HG02571 (cell line): Measurements from ENCODE around the gene GET4.
"Not testable (repeated sequence)": the region's sequence is repeated elsewhere in the genome, so short reads cannot be mapped to it uniquely, and the experiment has no call there.

Experiments
- ATAC-seq: cut with Tn5 transposase; IDR thresholded peaks from one replicate; pipeline ENCODE4 v1.9.1; 2021; ENCODE audit warnings: mild to moderate bottlenecking, moderate library complexity; ENCODE audit not compliant: unreplicated experiment

Gene GET4

DNA sequence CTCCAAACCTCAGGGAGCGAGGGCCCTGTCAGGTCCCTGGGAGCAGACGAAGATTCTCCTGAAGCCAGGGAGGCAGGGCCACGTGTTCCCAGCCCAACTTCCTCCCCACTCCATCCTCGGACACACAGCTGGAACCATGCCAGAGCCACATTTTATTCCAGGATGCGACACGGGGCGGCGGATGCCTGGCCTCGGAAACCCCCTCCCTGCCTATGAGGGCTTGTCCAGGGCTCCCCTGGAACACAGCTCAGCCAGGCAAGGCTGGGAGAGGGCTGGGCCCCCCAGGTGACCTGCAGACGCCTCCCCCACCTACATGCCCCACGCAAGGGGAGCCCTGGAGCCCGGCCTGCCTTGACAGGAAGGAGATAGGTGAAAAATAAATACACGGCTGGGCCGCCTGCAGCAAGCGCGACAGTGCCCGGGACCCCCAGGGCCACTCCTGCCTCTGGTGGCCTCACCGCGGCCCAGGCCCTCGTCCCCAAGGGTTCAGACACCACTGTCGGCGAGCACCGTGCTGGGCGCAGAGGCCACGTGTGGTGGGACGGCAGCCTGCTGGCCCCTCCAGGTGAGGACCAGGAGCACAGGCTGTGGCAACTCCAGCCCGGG lies 21.5 kb downstream of the GET4 start:
- no peak for ATAC-seq

DNA sequence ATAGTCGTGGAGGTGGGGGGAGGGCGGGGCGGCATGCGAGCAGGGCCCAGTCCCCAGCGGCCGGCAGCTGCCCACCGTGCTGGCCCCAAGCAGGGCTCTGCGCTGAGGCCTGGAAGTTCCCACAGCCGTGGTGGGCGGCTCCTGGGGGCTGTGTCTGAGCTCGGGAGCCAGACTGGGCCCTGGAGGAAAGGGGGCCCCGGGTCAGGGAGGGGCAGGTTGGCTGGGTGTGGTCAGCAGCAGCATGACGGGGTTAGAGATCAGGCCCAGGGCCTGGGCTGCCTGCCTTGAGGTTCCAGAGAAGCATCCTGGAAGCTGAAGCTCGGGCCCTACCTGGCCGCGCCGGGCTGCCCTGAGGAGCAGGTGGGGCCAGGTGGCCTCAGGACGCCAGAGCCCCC lies 22.1 kb downstream of the GET4 start:
- ATAC-seq = no peak

GRCh38 chr7:898855-899681 lies 22.7 kb downstream of the GET4 start:
- ATAC-seq = no peak

- ATAC-seq = no peak
Observed at GRCh38 chr7:899806-900205, 23.5 kb downstream of the GET4 start.

DNA sequence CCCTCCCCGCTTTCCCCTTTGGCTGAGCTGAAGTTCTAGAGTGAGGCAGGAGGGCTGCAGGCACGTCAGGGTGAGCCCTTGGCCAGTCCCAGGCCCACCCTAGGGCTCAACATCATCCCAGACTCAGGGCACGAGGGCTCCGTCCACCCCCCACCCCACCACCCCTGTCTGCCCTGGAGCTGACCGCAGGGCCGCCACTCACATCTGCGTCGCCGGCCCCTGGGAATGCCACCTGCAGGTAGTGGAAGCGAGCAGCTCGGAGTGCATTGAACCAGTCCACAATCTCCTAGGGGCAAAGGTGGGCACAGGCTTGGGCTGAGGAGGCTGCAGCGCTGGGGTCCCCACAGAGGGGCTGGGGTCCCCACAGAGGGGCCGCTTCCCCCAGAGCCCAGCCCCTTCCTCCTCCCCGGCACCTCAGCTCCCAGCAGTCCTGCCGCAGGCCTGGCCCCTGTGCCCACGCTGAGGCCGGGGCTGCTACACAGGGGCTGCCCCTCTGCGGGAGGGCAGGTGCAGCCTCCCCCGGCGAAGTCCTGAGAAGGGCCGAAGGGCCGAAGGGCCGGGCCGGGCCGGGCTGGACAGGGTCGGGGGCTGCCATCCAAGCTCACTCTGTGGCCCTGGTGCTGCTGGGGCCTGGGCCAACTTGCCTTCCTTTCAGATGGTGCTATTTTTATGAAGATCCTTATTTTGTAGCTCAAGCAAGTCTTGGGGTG lies 24.1 kb downstream of the GET4 start:
- ATAC-seq = no peak

DNA sequence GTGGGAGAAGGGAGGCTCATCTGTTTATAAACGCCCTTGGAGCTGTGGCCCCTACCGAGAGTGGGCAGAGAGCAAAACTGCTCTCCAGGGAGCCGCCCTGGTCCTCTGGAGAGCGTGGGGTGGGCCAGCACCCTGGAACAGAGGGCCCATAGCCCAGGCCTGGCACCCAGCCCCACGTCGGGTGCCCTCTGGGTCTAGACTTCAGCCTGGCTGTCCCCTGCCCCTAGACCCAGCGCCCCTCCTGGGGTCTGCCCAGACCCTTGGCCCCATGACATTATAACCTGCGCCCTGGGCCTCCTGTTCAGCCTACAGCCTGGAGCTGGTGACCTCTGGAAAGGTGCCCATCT lies 24.7 kb downstream of the GET4 start:
- no peak for ATAC-seq

DNA sequence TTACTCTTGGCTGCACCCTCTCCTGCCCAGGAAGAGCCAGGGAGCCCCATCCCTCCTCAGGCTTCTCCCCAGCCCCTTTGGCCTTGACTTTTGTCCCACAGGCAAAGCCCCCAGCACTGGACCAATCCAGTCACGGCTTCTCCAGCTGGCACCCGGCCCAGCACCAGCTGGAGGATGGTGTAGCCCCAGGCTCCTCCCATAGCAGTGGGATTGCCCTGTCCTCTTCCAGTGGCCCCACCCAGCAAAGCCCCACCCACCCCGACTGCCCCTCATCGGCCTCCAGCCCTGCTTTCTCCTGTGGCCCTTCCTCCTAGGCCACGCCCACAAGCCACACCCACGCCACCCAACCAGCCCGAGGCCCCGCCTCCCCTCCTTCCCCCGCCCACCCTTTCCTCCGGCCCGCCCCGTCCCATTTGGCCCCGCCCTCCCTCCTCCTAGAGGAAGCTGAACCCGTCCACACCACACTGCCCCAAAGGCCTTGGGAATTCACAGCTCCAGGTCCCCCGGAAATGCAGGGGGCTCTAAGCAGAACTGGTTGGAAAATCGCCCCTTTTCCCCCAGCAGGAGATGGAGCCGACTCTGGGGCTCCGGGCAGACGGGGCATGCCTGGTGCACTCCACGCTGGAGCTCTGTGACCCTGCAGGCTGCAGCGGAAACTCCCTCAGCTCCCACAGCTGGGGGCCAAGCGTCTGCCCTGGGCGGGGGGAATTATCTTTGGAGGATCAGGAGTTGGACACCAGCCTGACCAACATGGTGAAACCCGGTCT lies 25.2 kb downstream of the GET4 start:
- ATAC-seq = no peak

DNA sequence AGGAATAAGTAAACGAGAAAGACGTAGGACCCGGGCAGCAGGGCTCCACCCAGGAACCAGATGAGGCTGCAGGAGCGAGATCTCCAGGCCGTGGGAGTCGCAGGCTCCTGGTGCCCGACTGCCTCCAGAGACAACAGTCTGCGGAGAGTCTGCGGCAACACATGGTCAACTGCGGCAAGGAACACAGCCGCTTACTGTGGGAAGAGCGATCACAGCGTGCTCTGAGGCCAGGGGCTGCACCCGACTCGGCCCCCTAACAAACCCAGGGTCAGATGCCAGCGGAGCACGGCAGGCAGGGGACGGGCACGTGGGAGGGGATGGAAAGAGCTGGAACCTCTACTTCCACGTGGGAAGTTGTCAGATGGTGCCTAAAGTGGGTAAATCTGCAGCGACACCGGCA lies 26.6 kb downstream of the GET4 start:
- no peak for ATAC-seq

DNA sequence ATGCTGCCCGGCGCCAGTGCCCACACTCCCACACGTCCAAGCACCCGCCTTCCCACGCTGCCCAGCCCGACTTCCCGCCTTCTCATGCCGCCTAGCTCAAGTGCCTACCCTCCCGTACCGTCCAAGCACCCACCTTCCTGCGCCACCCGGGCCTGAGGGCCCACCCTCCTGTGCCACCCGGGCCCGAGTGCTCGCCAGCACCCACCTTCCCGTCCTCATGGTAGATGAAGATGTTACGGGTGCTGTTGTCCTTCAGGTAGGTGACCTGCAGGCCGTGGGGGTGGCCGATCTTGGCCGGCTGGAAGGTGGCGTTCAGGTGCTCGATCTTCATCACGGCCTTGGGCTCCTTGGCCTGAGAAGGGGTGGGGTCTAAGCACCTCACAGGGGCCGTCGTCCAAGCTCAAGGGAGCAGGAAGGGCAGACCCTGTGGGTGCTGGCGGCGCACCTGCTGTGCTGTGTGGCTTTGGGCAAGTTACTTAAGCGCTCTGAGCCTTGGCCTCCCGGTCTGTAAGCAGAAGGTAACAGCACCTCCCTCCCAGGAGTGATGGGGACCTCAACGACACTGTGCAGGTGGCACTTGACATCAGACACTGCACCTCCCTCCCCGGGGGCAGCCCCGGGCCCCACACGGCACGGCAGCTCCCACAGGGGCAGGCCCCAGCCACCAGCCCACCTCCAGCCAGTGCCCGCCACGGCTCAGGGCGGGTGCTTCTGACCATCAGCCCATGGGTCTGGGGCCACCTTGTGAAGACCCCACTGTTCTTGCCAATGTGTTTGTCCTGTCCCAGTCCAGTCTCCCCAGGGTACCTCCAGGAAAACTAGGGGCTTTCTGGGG lies 27.8 kb downstream of the GET4 start:
- ATAC-seq = no peak

DNA sequence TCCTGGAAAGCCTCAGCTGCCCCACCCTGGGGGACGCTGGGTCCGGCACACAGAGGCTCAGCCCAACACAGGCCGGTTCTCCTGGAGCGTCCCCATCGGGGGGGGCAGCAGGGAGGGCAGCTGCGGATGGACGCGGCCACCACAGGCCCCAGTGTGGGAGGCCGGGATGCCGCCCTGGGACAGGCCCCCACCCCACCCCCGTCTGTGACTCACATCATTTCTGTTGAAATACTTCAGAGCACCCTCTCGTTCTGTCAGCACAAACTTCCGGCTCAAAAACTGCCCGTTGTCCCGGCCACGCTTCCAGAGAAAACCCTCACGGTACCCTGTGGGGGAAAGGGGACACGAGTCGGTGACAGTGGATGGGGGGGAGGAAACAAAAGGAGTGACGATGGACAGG lies 28.5 kb downstream of the GET4 start:
- no peak for ATAC-seq

GRCh38 chr7:906776-907157 lies 30.4 kb downstream of the GET4 start:
- no peak for ATAC-seq

GRCh38 chr7:907158-907980 lies 31.0 kb downstream of the GET4 start:
- ATAC-seq = no peak

- no peak for ATAC-seq
Observed at GRCh38 chr7:908159-908581, 31.8 kb downstream of the GET4 start.

DNA sequence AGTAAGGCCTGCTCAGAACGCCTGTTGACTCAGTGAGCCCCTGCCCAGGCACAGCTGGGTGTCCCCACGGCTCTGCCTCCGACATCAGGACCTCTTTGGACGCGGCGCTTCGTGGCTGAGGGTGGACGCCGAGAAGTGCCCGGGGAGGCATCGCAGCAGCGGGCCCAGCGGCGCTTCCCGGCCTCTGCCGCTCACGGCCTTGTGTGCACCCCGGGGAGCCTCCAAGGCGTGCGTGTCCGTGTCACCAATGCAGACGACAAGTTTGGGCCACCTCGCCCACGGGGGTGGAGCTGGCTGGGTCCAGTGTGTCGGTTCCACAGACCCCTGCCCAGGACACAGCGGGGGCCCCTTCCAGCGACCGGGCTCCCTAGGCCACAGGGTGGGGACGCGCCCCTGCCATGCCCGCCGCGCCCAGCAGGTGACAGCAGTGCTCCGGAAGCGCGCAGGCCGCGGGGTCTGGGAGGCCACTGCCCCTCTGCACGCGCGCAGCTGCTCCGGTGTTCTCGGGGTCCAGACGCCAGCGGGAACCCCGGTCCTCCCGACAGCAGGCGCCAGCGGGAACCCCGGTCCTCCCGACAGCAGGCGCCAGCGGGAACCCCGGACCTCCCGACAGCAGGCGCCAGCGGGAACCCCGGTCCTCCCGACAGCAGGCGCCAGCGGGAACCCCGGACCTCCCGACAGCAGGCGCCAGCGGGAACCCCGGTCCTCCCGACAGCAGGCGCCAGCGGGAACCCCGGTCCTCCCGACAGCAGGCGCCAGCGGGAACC lies 32.4 kb downstream of the GET4 start:
- ATAC-seq = not testable (repeated sequence)

DNA sequence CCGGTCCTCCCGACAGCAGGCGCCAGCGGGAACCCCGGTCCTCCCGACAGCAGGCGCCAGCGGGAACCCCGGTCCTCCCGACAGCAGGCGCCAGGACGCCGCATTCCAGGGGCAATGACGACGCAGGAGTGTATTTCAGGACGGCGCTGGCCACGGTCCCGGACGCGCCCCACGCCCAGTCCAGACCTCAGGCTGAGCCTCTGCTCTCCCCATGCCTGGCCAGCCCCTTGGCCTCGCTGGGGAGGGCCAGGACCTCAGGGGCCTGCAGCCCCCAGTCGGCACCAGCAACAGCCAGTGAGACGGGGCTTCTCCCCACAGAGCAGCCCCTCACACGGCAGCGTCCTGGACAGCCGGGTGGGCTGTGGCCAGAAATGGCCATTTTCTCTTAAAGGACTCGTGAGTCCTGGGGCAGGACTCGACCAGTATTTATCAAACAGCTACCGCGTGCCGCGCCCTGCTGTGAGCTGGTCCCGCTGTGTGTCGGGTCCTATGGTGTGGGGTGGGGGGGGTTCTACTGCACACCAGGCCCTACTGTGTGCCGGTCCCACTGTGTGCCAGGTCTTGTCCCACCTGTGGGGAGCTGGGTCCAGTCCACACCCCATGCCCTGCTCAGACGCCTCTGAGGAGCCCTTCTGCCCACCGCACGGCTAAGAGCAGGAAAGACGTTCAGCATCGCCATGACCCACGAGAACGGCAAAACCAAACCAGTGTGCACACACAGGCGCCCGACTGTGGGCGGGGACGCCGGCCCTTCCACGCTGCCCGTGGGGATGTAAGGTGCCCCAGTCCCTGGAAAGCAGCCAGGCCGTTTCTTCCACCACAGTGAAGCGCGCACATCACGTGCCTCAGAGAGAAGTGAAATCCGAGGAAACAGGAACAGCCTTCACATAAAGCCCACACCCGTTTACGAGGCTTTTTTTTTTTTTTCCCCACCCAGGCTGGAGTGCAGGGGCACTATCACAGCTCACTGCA lies 33.3 kb downstream of the GET4 start:
- ATAC-seq = no peak

- no peak for ATAC-seq
Observed at GRCh38 chr7:910441-910861, 34.1 kb downstream of the GET4 start.

GRCh38 chr7:910931-911431 lies 34.6 kb downstream of the GET4 start:
- ATAC-seq = no peak
